B cell (primary cell): ENCODE measurements around the gene LIPC. TPM values are rescaled to one million over a fixed set of nuclear protein-coding genes. Genes with fewer than 3 reads are reported as not detected.

Source experiments
- ATAC-seq: fragments of 200-7000 bp; cut with Tn5 transposase; one replicate; pipeline ENCODE4 v1.10.0; 2021; ENCODE audit warnings: low read depth, mild to moderate bottlenecking, moderate number of reproducible peaks, moderate library complexity
- CTCF ChIA-PET: fragments of 350-600 bp; sonication (Branson Sonifier 250); formaldehyde crosslinking; loops from one replicate; lab custom pipeline; 2021; ENCODE audit warnings: antibody characterized with exemption, inconsistent platforms; lab: Charles Lee
- POLR2A ChIA-PET: fragments of 350-600 bp; sonication (Branson Sonifier 250); formaldehyde crosslinking; loops from one replicate; lab custom pipeline; 2021; ENCODE audit warnings: antibody characterized with exemption; lab: Charles Lee
- DNase-seq: peaks from one replicate; pipeline ENCODE4 v3.0.0; 2013
- H2AFZ ChIP-seq: 2 replicates; pipeline ENCODE4 v1.6.1; 2012; ENCODE audit warnings: mild to moderate bottlenecking, low read depth, low read length; ENCODE audit not compliant: insufficient read depth, poor library complexity, severe bottlenecking
- H3K27ac ChIP-seq, 2 donors: 1 replicate in 1 of 2; 2 replicates in 1 of 2; pipeline ENCODE4 v1.5.1; 2012 to 2013; ENCODE audit warnings: low read length in 2 of 2, mild to moderate bottlenecking in 2 of 2, moderate library complexity in 1 of 2
- H3K27me3 ChIP-seq, 4 experiments: fragments of 200-600 bp in 1 of 4; sonication (generic) in 1 of 4; replicated peaks in 1 of 4; 1 replicate in 2 of 4; 2 replicates in 2 of 4; pipeline versions ENCODE4 v1.6.1 to v1.7.0; 2013 to 2016; ENCODE audit warnings: low read length in 3 of 4, mild to moderate bottlenecking in 2 of 4, mixed read lengths in 1 of 4, moderate library complexity in 1 of 4; ENCODE audit not compliant: insufficient read depth in 4 of 4, control insufficient read depth in 3 of 4; ENCODE audit errors: control extremely low read depth in 1 of 4
- H3K36me3 ChIP-seq, 2 experiments: replicated peaks in 1 of 2; 1 replicate in 1 of 2; 2 replicates in 1 of 2; pipeline versions ENCODE4 v1.6.1 to v1.7.1; 2013; ENCODE audit warnings: low read length in 1 of 2; ENCODE audit not compliant: insufficient read depth in 2 of 2, control insufficient read depth in 1 of 2; ENCODE audit errors: control extremely low read depth in 1 of 2, extremely low read depth in 1 of 2
- H3K4me1 ChIP-seq, 2 donors: fragments of 200-600 bp in 1 of 2; sonication (generic) in 1 of 2; 1 replicate in 1 of 2; 2 replicates in 1 of 2; pipeline versions ENCODE4 v1.5.1 to v1.6.1; 2013 to 2017; ENCODE audit warnings: low read length in 2 of 2; ENCODE audit not compliant: control insufficient read depth in 2 of 2, insufficient read depth in 2 of 2
- H3K4me2 ChIP-seq: replicated peaks from 2 replicates; pipeline ENCODE3; 2012; ENCODE audit warnings: mild to moderate bottlenecking, low read depth, low read length; ENCODE audit not compliant: poor library complexity, severe bottlenecking
- H3K4me3 ChIP-seq, 5 experiments: fragments of 200-600 bp in 1 of 5; sonication (generic) in 1 of 5; 1 replicate in 3 of 5; 2 replicates in 2 of 5; pipeline versions ENCODE4 v1.5.1 to v1.7.0; 2011 to 2016; ENCODE audit warnings: low read length in 4 of 5, mild to moderate bottlenecking in 4 of 5, low read depth in 2 of 5, control low read depth in 1 of 5, moderate library complexity in 1 of 5; ENCODE audit not compliant: insufficient read depth in 1 of 5; ENCODE audit errors: control extremely low read depth in 1 of 5, extremely low read depth in 1 of 5
- H3K79me2 ChIP-seq: fragments of 200-600 bp; sonication (generic); one replicate; pipeline ENCODE4 v1.6.0; 2016; ENCODE audit warnings: low read length; ENCODE audit not compliant: control insufficient read depth, insufficient read depth
- H3K9ac ChIP-seq: fragments of 200-600 bp; sonication (generic); 2 replicates; pipeline ENCODE4 v1.6.1; 2017; ENCODE audit warnings: mild to moderate bottlenecking, low read length, moderate library complexity
- H3K9me3 ChIP-seq, 3 donors: one replicate each; pipeline versions ENCODE4 v1.6.1 to v1.7.1; 2013; ENCODE audit warnings: low read length in 2 of 3; ENCODE audit not compliant: control insufficient read depth in 2 of 3, insufficient read depth in 1 of 3; ENCODE audit errors: control extremely low read depth in 1 of 3
- H4K20me1 ChIP-seq: 2 replicates; pipeline ENCODE4 v1.6.0; 2012; ENCODE audit warnings: mild to moderate bottlenecking, low read length; ENCODE audit not compliant: insufficient read depth, control insufficient read depth, poor library complexity, severe bottlenecking
- H3K27ac Mint-ChIP-seq: one replicate; pipeline ENCODE4 v1.8.0; 2021; ENCODE audit warnings: mixed read lengths
- H3K27me3 Mint-ChIP-seq: one replicate; pipeline ENCODE4 v1.8.0; 2021; ENCODE audit warnings: mixed read lengths
- H3K4me1 Mint-ChIP-seq: one replicate; pipeline ENCODE4 v1.8.0; 2021; ENCODE audit warnings: mixed read lengths
- H3K4me3 Mint-ChIP-seq: one replicate; pipeline ENCODE4 v1.8.0; 2021; ENCODE audit warnings: mixed read lengths
- H3K9me3 Mint-ChIP-seq: one replicate; pipeline ENCODE4 v1.8.0; 2022; ENCODE audit warnings: mixed read lengths; ENCODE audit not compliant: insufficient read depth
- CTCF ChIP-seq: fragments of 200-600 bp; IDR thresholded peaks from one replicate; pipeline ENCODE4 v1.8.0; 2022; ENCODE audit warnings: antibody characterized with exemption, mild to moderate bottlenecking
- EZH2 ChIP-seq: IDR thresholded peaks from 2 replicates; pipeline ENCODE4 v1.6.1; 2012; ENCODE audit warnings: borderline replicate concordance, low read depth, mild to moderate bottlenecking, moderate library complexity, low read length; ENCODE audit not compliant: insufficient read depth, poor library complexity, severe bottlenecking
- WGBS: methylation state at CpG from one replicate; pipeline ENCODE4 v1.1.5; 2013; ENCODE audit warnings: missing lambda C conversion rate; ENCODE audit not compliant: insufficient coverage; 5-methylcytosine and 5-hydroxymethylcytosine counted together
- intact Hi-C: fragments of 100-400 bp; cut with micrococcal nuclease; formaldehyde crosslinking; loops from one replicate; pipeline ENCODE4 v1.10.0; 2022
- polyA plus RNA-seq: library from polyadenylated mRNA; depleted of rRNA; stranded (reverse); fragments of >200 nt; gene quantifications from 2 replicates; pipeline ENCODE4 v1.2.3, GENCODE V29; 2012
- total RNA-seq, 2 donors: library from RNA; stranded (reverse); fragments of 120-200 nt in 1 of 2; gene quantifications; 1 replicate in 1 of 2; 2 replicates in 1 of 2; pipeline versions ENCODE4 v1.2.3 to v1.2.4, GENCODE V29; 2013 to 2022

LIPC gene
- total and polyA plus RNA-seq, 2 donors (not counting 1 experiment from before 2014, with no cell fraction given) = not detected

GRCh38 chr15:58388211-58388610 is 43.6 kb upstream of the LIPC start:
- no peak for ATAC-seq
- intact Hi-C loops = no loop called here
- WGBS = 100% methylated on average over 4 of the region's 7 CpGs
- no peaks in the 10 kb centered on the region for H3K79me2 ChIP-seq
- peaks cover 4% of the 10 kb centered on the region for H3K27me3 Mint-ChIP-seq
- H4K20me1 ChIP-seq = no peaks in the 10 kb centered on the region
- H3K9me3 Mint-ChIP-seq = no peaks in the 10 kb centered on the region
- no peaks in the 10 kb centered on the region for H3K4me1 ChIP-seq
- no peak overlapping the region for H3K4me3 Mint-ChIP-seq
- H3K36me3 ChIP-seq = no peaks in the 10 kb centered on the region
- no peak overlapping the region for H3K4me3 ChIP-seq
- no peak overlapping the region for H3K9ac ChIP-seq
- POLR2A ChIA-PET = no interaction called here
- H3K9me3 ChIP-seq = no peaks in the 10 kb centered on the region
- no peak overlapping the region for H2AFZ ChIP-seq
- no peak overlapping the region for H3K27ac ChIP-seq
- H3K4me2 ChIP-seq = no peak overlapping the region
- CTCF ChIA-PET = no interaction called here
- TF ChIP-seq EZH2 (no peak), CTCF (no peak)
- H3K27me3 ChIP-seq = no peaks in the 10 kb centered on the region
- H3K4me1 Mint-ChIP-seq = no peaks in the 10 kb centered on the region
- DNase-seq = no peak
- no peak overlapping the region for H3K27ac Mint-ChIP-seq

- no peaks in the 10 kb centered on the region for H3K9me3 ChIP-seq
- H3K27ac ChIP-seq = no peak overlapping the region
- Mint-ChIP-seq H3K4me3 (no peak overlapping the region), H3K27ac (no peak overlapping the region), H3K27me3 (peaks cover 4% of the 10 kb centered on the region), H3K9me3 (no peaks in the 10 kb centered on the region), H3K4me1 (no peaks in the 10 kb centered on the region)
- ATAC-seq = no peak
- intact Hi-C loops = no loop called here
- WGBS = no CpG with 5 or more reads among the region's 3 CpGs
- no peak overlapping the region for H3K9ac ChIP-seq
- no peaks in the 10 kb centered on the region for H3K79me2 ChIP-seq
- H3K4me3 ChIP-seq = no peak overlapping the region
- DNase-seq = no peak
- CTCF ChIA-PET = no interaction called here
- H3K27me3 ChIP-seq = no peaks in the 10 kb centered on the region
- no peaks in the 10 kb centered on the region for H4K20me1 ChIP-seq
- TF ChIP-seq CTCF (no peak), EZH2 (no peak)
- no peaks in the 10 kb centered on the region for H3K36me3 ChIP-seq
- no peak overlapping the region for H3K4me2 ChIP-seq
- H2AFZ ChIP-seq = no peak overlapping the region
- POLR2A ChIA-PET = no interaction called here
- no peaks in the 10 kb centered on the region for H3K4me1 ChIP-seq
Measured at GRCh38 chr15:58390118-58390517, 41.7 kb upstream of the LIPC start.
